HEK293 (cell line): ENCODE measurements around the gene SNN.

Experiments used
- CTCF ChIA-PET: fragments of 350-600 bp; formaldehyde crosslinking; extraction: SDS; loops from one replicate; lab custom pipeline; 2021; ENCODE audit warnings: antibody characterized with exemption; lab: Yijun Ruan, JAX
- POLR2A ChIA-PET: fragments of 300-600 bp; formaldehyde crosslinking; extraction: SDS; loops from one replicate; lab custom pipeline; 2020; ENCODE audit warnings: antibody characterized with exemption, inconsistent platforms; lab: Yijun Ruan, JAX
- H3K27ac ChIP-seq: fragments of 200-500 bp; sonication (Bioruptor generic); 2 replicates; pipeline ENCODE4 v1.5.1; 2014; ENCODE audit warnings: low read depth, low read length, control low read depth, inconsistent platforms; ENCODE audit errors: extremely low read depth
- H3K36me3 ChIP-seq, 2 experiments: fragments of 200-500 bp in 1 of 2; sonication (Bioruptor generic) in 1 of 2; 1 replicate in 1 of 2; 2 replicates in 1 of 2; pipeline ENCODE4 v1.5.1; 2014 to 2017; ENCODE audit warnings: inconsistent platforms in 2 of 2, low read length in 2 of 2; ENCODE audit not compliant: control insufficient read depth in 2 of 2, insufficient read depth in 1 of 2
- H3K4me1 ChIP-seq: fragments of 200-500 bp; sonication (Bioruptor generic); 2 replicates; pipeline ENCODE4 v1.5.1; 2014; ENCODE audit warnings: mild to moderate bottlenecking, low read length, inconsistent platforms; ENCODE audit not compliant: control insufficient read depth, insufficient read depth
- H3K4me3 ChIP-seq: 2 replicates; pipeline ENCODE4 v1.5.1; 2011; ENCODE audit warnings: low read depth, mild to moderate bottlenecking, control low read depth, low read length, moderate library complexity
- H3K9me3 ChIP-seq: fragments of 200-500 bp; sonication (Bioruptor generic); 2 replicates; pipeline ENCODE4 v1.5.1; 2014; ENCODE audit warnings: low read depth, low read length, inconsistent platforms; ENCODE audit not compliant: control insufficient read depth, insufficient read depth
- ELK4 ChIP-seq: IDR thresholded peaks from 2 replicates; pipeline ENCODE4 v1.6.1; 2011; ENCODE audit warnings: mild to moderate bottlenecking, low read depth, low read length, borderline replicate concordance
- HOXA7 ChIP-seq: sonication (generic); formaldehyde crosslinking; IDR thresholded peaks from 2 replicates; pipeline ENCODE4 v1.8.1; 2022; ENCODE audit warnings: missing genetic modification reagents, borderline replicate concordance
- PRDM10 ChIP-seq: fragments of 450-650 bp; formaldehyde crosslinking; IDR thresholded peaks from 2 replicates; pipeline ENCODE4 v1.5.1; 2016; ENCODE audit warnings: missing biosample characterization, missing genetic modification characterization
- SP7 ChIP-seq: fragments of 450-650 bp; formaldehyde crosslinking; IDR thresholded peaks from 2 replicates; pipeline ENCODE4 v1.5.1; 2016; ENCODE audit warnings: missing biosample characterization, missing genetic modification characterization
- ZBTB6 ChIP-seq: fragments of 450-650 bp; formaldehyde crosslinking; IDR thresholded peaks from 2 replicates; pipeline ENCODE4 v1.5.1; 2017; ENCODE audit warnings: missing biosample characterization, missing genetic modification characterization
- ZFP41 ChIP-seq: fragments of 450-650 bp; formaldehyde crosslinking; IDR thresholded peaks from 2 replicates; pipeline ENCODE4 v1.5.1; 2016; ENCODE audit warnings: missing biosample characterization, missing genetic modification characterization, borderline replicate concordance
- ZIC2 ChIP-seq: fragments of 450-650 bp; formaldehyde crosslinking; IDR thresholded peaks from 2 replicates; pipeline ENCODE4 v1.5.1; 2016; ENCODE audit warnings: missing biosample characterization, missing genetic modification characterization
- ZNF121 ChIP-seq: fragments of 450-650 bp; formaldehyde crosslinking; IDR thresholded peaks from 2 replicates; pipeline ENCODE4 v1.5.1; 2016; ENCODE audit warnings: missing biosample characterization, missing genetic modification characterization
- ZNF175 ChIP-seq: fragments of 450-650 bp; formaldehyde crosslinking; IDR thresholded peaks from 2 replicates; pipeline ENCODE4 v1.5.1; 2016; ENCODE audit warnings: missing biosample characterization, missing genetic modification characterization
- ZNF19 ChIP-seq: fragments of 450-650 bp; formaldehyde crosslinking; IDR thresholded peaks from 2 replicates; pipeline ENCODE4; 2016; ENCODE audit warnings: missing biosample characterization, missing genetic modification characterization, low read depth
- ZNF302 ChIP-seq: fragments of 450-650 bp; formaldehyde crosslinking; IDR thresholded peaks from 2 replicates; pipeline ENCODE4 v1.5.1; 2016; ENCODE audit warnings: missing biosample characterization, missing genetic modification characterization, low read depth
- ZNF354C ChIP-seq: fragments of 450-650 bp; formaldehyde crosslinking; IDR thresholded peaks from 2 replicates; pipeline ENCODE4 v1.5.1; 2016; ENCODE audit warnings: missing biosample characterization, missing genetic modification characterization, low read depth, borderline replicate concordance
- ZNF366 ChIP-seq: fragments of 450-650 bp; formaldehyde crosslinking; conservative IDR thresholded peaks from 2 replicates; pipeline ENCODE4 v1.5.1; 2016; ENCODE audit warnings: missing biosample characterization, missing genetic modification characterization
- ZNF426 ChIP-seq: fragments of 450-650 bp; formaldehyde crosslinking; IDR thresholded peaks from 2 replicates; pipeline ENCODE4 v1.5.1; 2017; ENCODE audit warnings: missing biosample characterization, missing genetic modification characterization, mild to moderate bottlenecking, inconsistent platforms, moderate library complexity
- ZNF660 ChIP-seq: fragments of 450-650 bp; IDR thresholded peaks from 2 replicates; pipeline ENCODE4 v1.5.1; 2018; ENCODE audit warnings: missing biosample characterization, mild to moderate bottlenecking, missing genetic modification characterization
- ZNF664 ChIP-seq: fragments of 450-650 bp; formaldehyde crosslinking; IDR thresholded peaks from 2 replicates; pipeline ENCODE4 v1.5.1; 2016; ENCODE audit warnings: missing biosample characterization, missing genetic modification characterization
- ZNF692 ChIP-seq: fragments of 450-650 bp; formaldehyde crosslinking; IDR thresholded peaks from 2 replicates; pipeline ENCODE4 v1.5.1; 2016; ENCODE audit warnings: missing biosample characterization, missing genetic modification characterization
- ZNF701 ChIP-seq: fragments of 450-650 bp; formaldehyde crosslinking; IDR thresholded peaks from 2 replicates; pipeline ENCODE4 v1.5.1; 2016; ENCODE audit warnings: missing biosample characterization, missing genetic modification characterization
- ZNF768 ChIP-seq: fragments of 450-650 bp; formaldehyde crosslinking; IDR thresholded peaks from 2 replicates; pipeline ENCODE4 v1.5.1; 2018; ENCODE audit warnings: missing biosample characterization, mild to moderate bottlenecking, missing genetic modification characterization
- ZNF792 ChIP-seq: fragments of 450-650 bp; formaldehyde crosslinking; IDR thresholded peaks from 2 replicates; pipeline ENCODE4 v1.5.1; 2016; ENCODE audit warnings: missing biosample characterization, missing genetic modification characterization
- ZSCAN23 ChIP-seq: fragments of 450-650 bp; formaldehyde crosslinking; IDR thresholded peaks from 2 replicates; pipeline ENCODE4 v1.5.1; 2016; ENCODE audit warnings: missing biosample characterization, missing genetic modification characterization
- ZSCAN4 ChIP-seq: fragments of 450-650 bp; formaldehyde crosslinking; IDR thresholded peaks from 2 replicates; pipeline ENCODE4 v1.5.1; 2017; ENCODE audit warnings: missing biosample characterization, missing genetic modification characterization

The SNN gene

GRCh38 chr16:11662582-11662981, 5.7 kb upstream of the SNN start:
- Histone ChIP-seq H3K27ac (no peak overlapping the region), H3K36me3 (no peaks in the 10 kb centered on the region), H3K9me3 (no peaks in the 10 kb centered on the region), H3K4me1 (no peaks in the 10 kb centered on the region), H3K4me3 (no peak overlapping the region)
- ChIA-PET POLR2A (no interaction called here), CTCF (interaction anchor here (0.5 to 0.9 kb wide), 3 partner anchors 20 to 1359 kb away, joined by 3 to 5 read pairs (median 3); no protein-coding TSS in a partner anchor)
- TF ChIP-seq ZNF692 (tag by site-specific recombination) (no peak), PRDM10 (tag by site-specific recombination) (peak; percentile 49; the same call in 1 of the 2 replicates), ZNF664 (peak; percentile 94), ZBTB6 (no peak), ZNF302 (no peak)

- Histone ChIP-seq H3K27ac (no peak overlapping the region), H3K36me3 (no peaks in the 10 kb centered on the region), H3K9me3 (no peaks in the 10 kb centered on the region), H3K4me1 (no peaks in the 10 kb centered on the region), H3K4me3 (no peak overlapping the region)
- TF ChIP-seq ZSCAN23 (tag by site-specific recombination): no peak
- no peak for TF ChIP-seq ZFP41 (tag by site-specific recombination)
- TF ChIP-seq ZNF768 (tag by site-specific recombination): no peak
- no peak for TF ChIP-seq ZNF660
- 0 out of 2 replicates have a peak, but pooled peaks have one; percentile 22 for TF ChIP-seq ZNF121 (tag by site-specific recombination)
- TF ChIP-seq ELK4: no peak
- TF ChIP-seq ZSCAN4 (tag by site-specific recombination): no peak
- TF ChIP-seq ZNF175 (tag by site-specific recombination): no peak
- TF ChIP-seq HOXA7 (CRISPR knock-in tag): no peak
- TF ChIP-seq ZNF426 (tag by site-specific recombination): no peak
- TF ChIP-seq ZNF354C (tag by site-specific recombination): no peak
- TF ChIP-seq ZNF701 (tag by site-specific recombination): no peak
- peak; percentile 90 for TF ChIP-seq ZIC2
- TF ChIP-seq ZNF19 (tag by site-specific recombination): no peak
- no peak for TF ChIP-seq ZNF792 (tag by site-specific recombination)
- TF ChIP-seq ZNF366: no peak
- TF ChIP-seq SP7: peak; percentile 88
- no peak for TF ChIP-seq ZBTB6
- ChIA-PET CTCF (interaction anchor here (0.6 to 1.0 kb wide), 2 partner anchors 132 to 256 kb away, joined by 3 to 4 read pairs; partner anchors contain the start of gene ZC3H7A), POLR2A (no interaction called here)
Measured at GRCh38 chr16:11665071-11665491, 3.2 kb upstream of the SNN start.
